Nucleus accumbens (tissue), 56 donors: ENCODE results near the gene CNTLN.
"Not testable (repeated sequence)": the region's sequence is repeated elsewhere in the genome, so short reads cannot be mapped to it uniquely, and the experiment has no call there.

Experiments
- DNase-seq, 56 donors: peaks; one replicate each; lab custom pipeline; 2025; lab: John Stamatoyannopoulos, UW

CNTLN gene

GRCh38 chr9:17484906-17485305 is 350.1 kb downstream of the CNTLN start:
- DNase-seq = no peak

DNA sequence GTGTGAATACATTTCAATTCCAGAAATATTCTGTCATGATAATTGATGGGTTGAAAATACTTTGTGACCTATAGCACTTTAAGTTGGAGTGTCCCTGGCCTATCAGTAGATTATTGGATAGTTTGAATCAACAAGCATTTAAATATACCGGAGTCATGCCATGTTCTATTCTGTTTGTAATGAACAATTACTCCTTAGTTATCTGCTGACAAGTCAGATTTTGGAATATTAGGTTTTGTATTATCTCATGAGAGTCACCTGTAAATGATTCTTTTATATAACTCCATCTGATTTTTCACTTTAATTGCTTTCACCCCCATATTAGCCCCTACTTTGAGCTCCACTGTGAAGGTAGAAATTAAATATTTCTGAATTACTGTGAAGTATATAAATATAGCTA is 351.6 kb downstream of the CNTLN start:
- DNase-seq = no peak

DNA sequence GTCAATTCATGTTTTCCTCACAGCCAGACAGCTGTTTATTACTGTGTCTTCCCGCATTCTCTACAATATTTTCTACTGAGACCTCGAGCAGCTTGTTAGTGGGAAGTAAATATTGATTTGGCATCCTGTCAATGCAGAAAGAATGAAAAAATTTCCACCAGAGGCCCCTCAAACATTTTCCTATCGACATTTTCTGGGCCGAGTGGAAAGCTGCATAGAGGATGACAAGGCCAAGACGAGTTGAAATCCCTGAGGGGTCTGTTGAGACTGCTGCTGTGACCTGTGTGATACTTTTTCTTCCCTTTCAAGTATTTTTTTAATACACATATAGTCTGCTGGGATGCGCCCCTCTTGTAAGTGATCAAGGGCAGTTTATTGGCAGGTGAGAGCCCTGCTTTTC is 352.6 kb downstream of the CNTLN start:
- no peak for DNase-seq

GRCh38 chr9:17488662-17489061 is 353.8 kb downstream of the CNTLN start:
- no peak for DNase-seq

GRCh38 chr9:17490110-17490509 is 355.3 kb downstream of the CNTLN start:
- DNase-seq = no peak

GRCh38 chr9:17491780-17492179 is 356.9 kb downstream of the CNTLN start:
- no peak for DNase-seq

DNA sequence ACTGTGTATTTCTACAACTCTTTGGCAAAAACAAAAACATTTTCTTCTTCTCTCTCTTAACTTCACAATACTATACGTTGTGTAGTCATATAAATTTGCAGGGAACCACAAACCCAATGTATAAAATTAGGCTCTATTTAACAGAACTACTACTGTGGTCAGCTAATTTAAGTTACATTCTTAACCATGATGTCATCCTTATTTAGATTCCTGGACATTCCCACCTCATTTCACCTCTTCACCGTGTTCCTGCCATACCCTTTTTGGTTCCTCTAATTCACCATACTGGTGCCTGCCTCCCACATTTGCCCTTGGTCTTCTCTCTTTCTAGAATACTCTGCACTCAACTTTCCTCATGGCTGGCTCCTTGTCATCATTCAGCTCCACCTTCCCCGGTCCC is 368.4 kb downstream of the CNTLN start:
- DNase-seq = no peak

- no peak for DNase-seq
Observed at GRCh38 chr9:17509151-17509550, 374.3 kb downstream of the CNTLN start.

DNA sequence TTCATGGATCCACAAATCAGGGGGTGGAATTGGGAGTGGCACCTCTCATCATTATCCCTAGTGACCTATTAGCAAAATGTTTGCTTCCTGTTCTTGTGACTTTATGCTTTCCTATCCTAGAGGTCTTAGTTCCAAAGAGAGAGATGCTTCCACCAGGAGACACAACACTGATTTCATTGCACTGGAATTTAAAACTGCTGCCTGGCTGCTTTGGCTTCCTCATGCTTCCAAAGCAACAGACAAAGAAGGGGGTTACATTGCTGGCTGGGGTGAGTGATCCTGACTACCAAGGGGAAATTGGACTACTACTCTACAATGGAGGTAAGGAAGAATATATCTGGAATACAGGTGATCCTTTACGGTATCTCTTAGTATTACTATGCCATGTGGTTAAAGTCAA is 374.9 kb downstream of the CNTLN start:
- no peak for DNase-seq

DNA sequence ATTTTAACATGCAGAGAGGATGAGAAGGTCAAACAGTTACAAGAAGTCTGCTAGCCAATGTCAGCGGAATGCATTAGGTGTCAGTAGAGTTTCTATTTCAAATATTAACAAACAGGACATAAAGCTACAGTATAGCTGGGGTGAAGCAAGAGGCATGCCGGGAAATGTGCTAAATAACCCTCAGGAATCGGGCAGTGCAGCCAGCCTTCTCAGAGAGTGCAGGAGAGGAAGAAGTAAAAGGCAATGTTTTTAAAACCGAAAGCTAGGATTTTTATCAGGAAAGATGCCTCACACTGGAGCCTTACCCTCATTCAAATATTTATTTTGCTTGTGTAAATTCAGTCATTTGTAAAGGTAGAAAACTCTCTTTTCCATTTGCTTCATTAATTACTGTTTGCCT is 384.9 kb downstream of the CNTLN start:
- no peak for DNase-seq

DNA sequence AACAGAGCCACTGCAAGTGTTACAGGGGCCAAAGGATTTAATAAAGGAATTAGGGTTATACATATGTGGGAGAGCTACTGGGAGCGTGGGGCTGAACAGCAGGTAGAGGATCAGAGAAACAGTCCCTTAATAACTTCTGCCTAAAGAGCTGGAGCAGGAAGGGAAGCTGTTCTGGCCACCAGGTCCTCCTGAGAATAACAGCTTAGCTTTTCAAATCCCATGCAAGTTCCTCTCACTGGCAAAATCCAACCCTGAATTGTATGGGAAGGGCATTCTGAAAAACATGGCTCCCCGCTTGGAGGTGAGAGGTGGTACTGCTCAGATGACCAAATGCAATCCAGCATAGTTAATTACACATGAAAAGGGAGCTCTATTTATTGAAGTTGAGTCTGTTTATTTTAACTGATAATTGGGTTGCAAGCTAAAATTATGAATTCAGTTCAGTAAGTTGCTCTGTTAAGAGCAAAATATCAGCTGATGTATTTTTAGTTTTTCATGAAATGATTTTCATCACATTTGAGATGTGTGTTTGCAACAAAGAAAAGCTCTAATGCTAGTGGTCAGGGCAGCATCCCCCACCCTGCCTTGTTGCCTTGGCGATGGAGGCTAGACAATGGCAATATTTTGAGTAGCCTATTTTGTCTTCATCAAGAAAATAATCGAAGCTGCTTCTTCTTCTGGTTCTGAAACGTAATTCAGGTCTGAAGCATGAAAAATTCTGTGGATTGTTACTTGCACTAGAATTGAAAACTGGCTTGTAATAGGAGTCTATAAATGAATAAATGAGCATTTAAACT is 385.6 kb downstream of the CNTLN start:
- no peak for DNase-seq

DNA sequence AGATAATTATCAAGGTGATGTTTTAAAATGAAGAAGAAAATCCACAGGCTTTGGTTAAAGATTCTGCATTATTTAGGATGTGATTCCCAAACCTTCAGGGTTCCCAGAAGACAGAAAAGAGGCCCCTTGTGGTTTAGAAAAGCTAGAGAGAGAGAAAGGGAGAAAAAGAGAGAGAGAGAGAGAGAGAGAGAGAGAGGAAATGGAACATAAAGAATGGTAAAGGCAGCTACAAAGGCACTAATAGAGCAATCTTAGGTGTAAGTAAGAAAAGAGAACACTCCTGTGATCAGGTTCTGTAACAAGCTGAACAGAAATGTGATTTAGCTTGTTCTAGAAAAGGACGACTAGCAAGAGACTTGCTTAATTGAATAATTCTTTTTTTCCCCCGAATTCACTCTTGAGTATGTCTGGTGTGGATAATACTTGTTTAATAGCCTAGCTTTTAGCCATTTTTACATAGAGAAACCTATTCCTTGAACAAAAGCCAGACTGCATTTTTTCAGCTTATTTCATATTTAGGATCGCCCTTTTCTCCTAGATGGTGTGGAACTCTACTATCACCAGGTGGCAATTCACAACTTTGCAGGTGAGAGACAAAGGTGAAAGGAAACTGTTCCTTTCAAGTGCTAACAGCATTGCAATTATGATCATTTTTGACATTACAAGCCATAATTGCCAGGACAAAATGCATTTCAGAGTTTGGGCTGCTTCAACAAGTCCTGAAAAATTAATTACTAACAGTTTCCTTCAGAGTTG is 386.4 kb downstream of the CNTLN start:
- no peak for DNase-seq

DNA sequence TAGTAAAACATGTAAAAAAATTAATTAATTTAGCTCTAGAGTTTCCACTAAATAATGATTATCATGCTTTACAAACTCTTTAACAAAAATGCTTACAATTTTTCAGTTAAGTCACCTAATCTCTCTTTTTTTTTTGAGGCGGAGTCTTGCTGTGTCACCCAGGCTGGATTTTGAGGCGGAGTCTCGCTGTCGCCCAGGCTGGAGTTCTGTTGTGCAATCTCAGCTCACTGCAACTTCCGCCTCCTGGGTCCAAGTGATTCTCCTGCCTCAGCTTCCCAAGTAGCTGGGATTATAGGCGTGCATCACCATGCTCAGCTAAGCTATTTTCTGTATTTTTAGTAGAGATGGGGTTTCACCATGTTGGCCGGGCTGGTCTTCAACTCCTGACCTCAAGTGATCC is 391.9 kb downstream of the CNTLN start:
- not testable (repeated sequence) for DNase-seq

DNA sequence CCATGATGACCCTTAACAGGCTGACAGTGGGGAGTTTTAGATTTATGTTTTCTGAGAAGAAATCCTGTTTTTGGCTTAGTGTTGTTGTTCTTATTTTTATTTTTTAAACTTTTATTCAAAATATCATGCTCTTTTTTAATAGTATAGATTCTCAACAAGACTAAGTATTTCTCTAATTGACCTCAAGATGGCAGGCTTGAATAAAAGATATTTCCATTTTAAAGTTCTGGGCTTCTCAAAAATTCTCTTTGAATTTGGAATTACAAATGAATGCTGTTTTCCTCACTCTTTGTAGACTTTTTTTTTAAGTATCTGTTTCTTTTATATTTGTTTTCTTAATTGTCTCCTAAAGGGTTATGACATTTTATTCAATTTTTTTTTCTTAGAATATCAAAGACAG is 394.0 kb downstream of the CNTLN start:
- no peak for DNase-seq

- peak in 22 of 56 donors; percentile 1 to 56 (median 12) for DNase-seq
Observed at GRCh38 chr9:17531642-17532254, 396.9 kb downstream of the CNTLN start.

- no peak for DNase-seq
Observed at GRCh38 chr9:17532461-17532860, 397.6 kb downstream of the CNTLN start.

DNA sequence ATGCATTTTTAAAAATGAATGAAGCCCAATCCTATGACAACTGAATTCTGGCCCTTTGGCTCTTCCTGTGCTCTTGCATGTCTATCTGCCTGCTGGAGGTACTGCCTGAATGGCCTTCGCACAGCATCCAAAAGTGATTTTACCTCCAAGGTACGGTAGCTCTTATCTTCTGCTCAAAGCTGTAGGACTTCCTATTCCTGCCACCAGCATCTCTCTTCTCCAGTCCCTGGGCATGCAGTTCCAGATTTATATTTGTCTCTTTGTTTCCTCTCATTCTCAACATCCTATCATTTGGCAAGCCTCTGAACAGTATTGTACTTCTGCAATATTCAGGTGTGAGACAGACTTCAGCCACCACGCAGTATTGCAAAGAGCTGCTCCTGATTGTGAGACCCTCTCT is 400.3 kb downstream of the CNTLN start:
- no peak for DNase-seq

- DNase-seq = no peak
Observed at GRCh38 chr9:17536027-17536426, 401.2 kb downstream of the CNTLN start.

DNA sequence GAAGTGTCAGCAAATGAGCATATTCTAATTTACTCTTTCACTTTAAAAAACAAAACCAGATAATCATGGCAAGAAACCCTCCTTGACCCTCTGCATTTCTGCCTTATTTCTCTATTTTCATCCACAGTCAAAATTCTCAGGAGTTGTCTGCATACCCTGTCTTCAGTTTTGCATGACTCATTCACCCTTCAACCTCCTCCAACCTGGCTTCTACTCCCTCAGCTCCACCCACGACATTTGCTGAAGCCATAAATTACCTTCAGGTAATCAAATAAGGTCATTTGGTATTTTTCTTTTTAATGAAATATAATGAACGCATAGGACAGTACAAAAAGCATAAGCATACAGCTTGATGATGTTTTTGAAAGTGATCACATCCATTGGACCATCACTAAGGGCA is 416.2 kb downstream of the CNTLN start:
- DNase-seq = no peak
